ENCODE data around the gene CDKL1. TPM values are rescaled to one million over a fixed set of nuclear protein-coding genes. Genes with fewer than 3 reads are reported as not detected.

The CDKL1 gene
- polyA plus RNA-seq, 1 donor (not counting 4 experiments of a cell fraction or from before 2014, with no cell fraction given), result 4.7 TPM

DNA sequence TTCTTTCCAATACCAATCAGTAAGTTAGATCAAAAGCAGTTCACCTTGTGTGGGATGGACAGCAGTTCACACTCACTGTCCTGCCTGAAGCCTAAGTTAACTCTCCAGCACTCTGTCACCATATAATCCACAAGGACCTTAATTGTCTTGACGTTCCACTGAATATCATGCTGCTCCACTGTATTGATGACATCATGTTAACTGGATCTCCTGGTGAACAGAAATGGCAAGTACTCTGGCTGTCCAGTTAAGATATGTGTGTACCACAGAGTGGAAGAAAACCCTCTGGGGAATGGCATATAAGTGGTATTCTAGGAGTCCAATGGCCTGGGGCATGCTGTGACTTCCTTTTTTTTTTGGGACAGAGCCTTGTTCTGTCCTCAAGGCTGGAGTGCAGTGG is 16.2 kb downstream of the CDKL1 start:
- Histone ChIP-seq H3K4me2 (ENCODE audit: control insufficient read depth, extremely low read depth, insufficient read depth, low read depth, low read length) (no peak overlapping the region), H3K27ac (ENCODE audit: control insufficient read depth, insufficient read depth, low read length) (no peak overlapping the region), H3K36me3 (ENCODE audit: control insufficient read depth in 2 of 2, extremely low read depth in 1 of 2, insufficient read depth in 2 of 2, low read length in 2 of 2) (peaks cover 2 to 6% of the 10 kb centered on the region in 2 experiments), H3K9me3 (ENCODE audit: control insufficient read depth, low read depth, low read length) (no peaks in the 10 kb centered on the region), H3K4me3 (ENCODE audit: control insufficient read depth in 2 of 3, extremely low read depth in 1 of 3, insufficient read depth in 2 of 3, low read depth in 1 of 3, low read length in 3 of 3) (no peak overlapping the region), H3K27me3 (ENCODE audit: control insufficient read depth, extremely low read depth, insufficient read depth, low read length) (no peaks in the 10 kb centered on the region), H4K20me1 (ENCODE audit: control insufficient read depth, extremely low read depth, insufficient read depth, low read length) (no peaks in the 10 kb centered on the region), H3K79me2 (ENCODE audit: control insufficient read depth, insufficient read depth, low read length) (no peaks in the 10 kb centered on the region), H2AFZ (ENCODE audit: control insufficient read depth, low read length) (no peak overlapping the region), H3K9ac (ENCODE audit: control insufficient read depth, extremely low read depth, insufficient read depth, low read length) (no peak overlapping the region), H3K9me1 (ENCODE audit: control insufficient read depth, extremely low read depth, insufficient read depth, low read length) (no peaks in the 10 kb centered on the region), H3K4me1 (ENCODE audit: control insufficient read depth, extremely low read depth, insufficient read depth, low read length) (no peaks in the 10 kb centered on the region)
- DNase-seq (ENCODE audit: low read depth, low spot score), result no peak
- dilution Hi-C loops (cut with MboI; ENCODE audit: extremely low pct_ligation_motif_present, low sequenced_read_pairs), result no loop called here
- TF ChIP-seq, protein P1, sequence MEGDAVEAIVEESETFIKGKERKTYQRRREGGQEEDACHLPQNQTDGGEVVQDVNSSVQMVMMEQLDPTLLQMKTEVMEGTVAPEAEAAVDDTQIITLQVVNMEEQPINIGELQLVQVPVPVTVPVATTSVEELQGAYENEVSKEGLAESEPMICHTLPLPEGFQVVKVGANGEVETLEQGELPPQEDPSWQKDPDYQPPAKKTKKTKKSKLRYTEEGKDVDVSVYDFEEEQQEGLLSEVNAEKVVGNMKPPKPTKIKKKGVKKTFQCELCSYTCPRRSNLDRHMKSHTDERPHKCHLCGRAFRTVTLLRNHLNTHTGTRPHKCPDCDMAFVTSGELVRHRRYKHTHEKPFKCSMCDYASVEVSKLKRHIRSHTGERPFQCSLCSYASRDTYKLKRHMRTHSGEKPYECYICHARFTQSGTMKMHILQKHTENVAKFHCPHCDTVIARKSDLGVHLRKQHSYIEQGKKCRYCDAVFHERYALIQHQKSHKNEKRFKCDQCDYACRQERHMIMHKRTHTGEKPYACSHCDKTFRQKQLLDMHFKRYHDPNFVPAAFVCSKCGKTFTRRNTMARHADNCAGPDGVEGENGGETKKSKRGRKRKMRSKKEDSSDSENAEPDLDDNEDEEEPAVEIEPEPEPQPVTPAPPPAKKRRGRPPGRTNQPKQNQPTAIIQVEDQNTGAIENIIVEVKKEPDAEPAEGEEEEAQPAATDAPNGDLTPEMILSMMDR (optimal IDR thresholded peaks at IDR 0.05 in 1 of 3, IDR thresholded peaks at IDR 0.05 in 1 of 3, conservative IDR thresholded peaks at IDR 0.05 in 1 of 3; ENCODE audit: extremely low read depth in 1 of 3, insufficient read depth in 2 of 3, low read length in 3 of 3), result no peak
- no peak for TF ChIP-seq EZH2 (IDR thresholded peaks at IDR 0.05; ENCODE audit: low read length)
- no peak for FAIRE-seq

DNA sequence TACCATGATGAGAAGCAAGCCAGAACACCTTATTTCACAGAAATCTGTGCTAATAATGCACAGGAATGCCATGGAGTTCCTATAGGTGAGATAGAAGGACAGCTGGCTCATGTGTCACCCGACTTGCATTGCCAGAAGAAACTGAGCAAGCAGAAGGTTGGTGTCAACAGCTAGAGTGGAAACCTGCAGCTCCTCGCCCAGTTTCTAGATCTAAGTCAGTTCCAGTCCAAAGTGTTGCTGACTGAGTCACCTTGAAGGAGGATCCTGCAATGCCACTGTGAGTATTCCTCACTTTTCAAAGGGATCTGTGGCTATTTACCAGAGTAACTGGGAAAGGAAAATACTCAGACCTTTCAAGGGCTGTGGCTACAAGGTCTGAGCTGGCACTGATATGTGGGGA is 17.1 kb downstream of the CDKL1 start:
- dilution Hi-C loops (cut with MboI; ENCODE audit: extremely low pct_ligation_motif_present, low sequenced_read_pairs), result no loop called here
- H3K27ac ChIP-seq (ENCODE audit: control insufficient read depth, insufficient read depth, low read length), result no peak overlapping the region
- H3K9ac ChIP-seq (ENCODE audit: control insufficient read depth, extremely low read depth, insufficient read depth, low read length), result no peak overlapping the region
- no peak overlapping the region for H3K4me3 ChIP-seq (ENCODE audit: control insufficient read depth in 2 of 3, extremely low read depth in 1 of 3, insufficient read depth in 2 of 3, low read depth in 1 of 3, low read length in 3 of 3)
- no peak overlapping the region for H2AFZ ChIP-seq (ENCODE audit: control insufficient read depth, low read length)
- no peak overlapping the region for H3K4me2 ChIP-seq (ENCODE audit: control insufficient read depth, extremely low read depth, insufficient read depth, low read depth, low read length)
- H4K20me1 ChIP-seq (ENCODE audit: control insufficient read depth, extremely low read depth, insufficient read depth, low read length), result no peaks in the 10 kb centered on the region
- no peak for TF ChIP-seq EZH2 (IDR thresholded peaks at IDR 0.05; ENCODE audit: low read length)
- TF ChIP-seq, protein P1 (optimal IDR thresholded peaks at IDR 0.05 in 1 of 3, IDR thresholded peaks at IDR 0.05 in 1 of 3, conservative IDR thresholded peaks at IDR 0.05 in 1 of 3; ENCODE audit: extremely low read depth in 1 of 3, insufficient read depth in 2 of 3, low read length in 3 of 3), result no peak
- peaks cover 2 to 6% of the 10 kb centered on the region in 2 experiments for H3K36me3 ChIP-seq (ENCODE audit: control insufficient read depth in 2 of 2, extremely low read depth in 1 of 2, insufficient read depth in 2 of 2, low read length in 2 of 2)
- H3K79me2 ChIP-seq (ENCODE audit: control insufficient read depth, insufficient read depth, low read length), result no peaks in the 10 kb centered on the region
- FAIRE-seq, result peak; percentile 9
- no peaks in the 10 kb centered on the region for H3K27me3 ChIP-seq (ENCODE audit: control insufficient read depth, extremely low read depth, insufficient read depth, low read length)
- H3K9me3 ChIP-seq (ENCODE audit: control insufficient read depth, low read depth, low read length), result no peaks in the 10 kb centered on the region
- no peak for DNase-seq (ENCODE audit: low read depth, low spot score)
- no peaks in the 10 kb centered on the region for H3K4me1 ChIP-seq (ENCODE audit: control insufficient read depth, extremely low read depth, insufficient read depth, low read length)
- H3K9me1 ChIP-seq (ENCODE audit: control insufficient read depth, extremely low read depth, insufficient read depth, low read length), result no peaks in the 10 kb centered on the region

Data from keratinocyte (primary cell).